HL-60 (cell line): ENCODE results near the gene LRRD1.
"Not testable (repeated sequence)": the region's sequence is repeated elsewhere in the genome, so short reads cannot be mapped to it uniquely, and the experiment has no call there.

ENCODE experiments used
- GABPA ChIP-seq: IDR thresholded peaks from 2 replicates; pipeline ENCODE4 v1.6.1; 2012; ENCODE audit warnings: low read depth
- POLR2AphosphoS5 ChIP-seq: IDR thresholded peaks from 2 replicates; pipeline ENCODE4 v1.6.1; 2012; ENCODE audit warnings: low read depth
- REST ChIP-seq: IDR thresholded peaks from 2 replicates; pipeline ENCODE4 v1.6.1; 2012; ENCODE audit warnings: low read depth; ENCODE audit not compliant: insufficient replicate concordance
- SPI1 ChIP-seq: IDR thresholded peaks from 2 replicates; pipeline ENCODE4 v1.6.1; 2012; ENCODE audit warnings: low read depth, mild to moderate bottlenecking, borderline replicate concordance
- TF ChIP-seq, protein P1 (sequence below): IDR thresholded peaks from one replicate; pipeline ENCODE4 v1.5.1; 2011; ENCODE audit warnings: low read length, control low read depth, inconsistent platforms; ENCODE audit not compliant: insufficient read depth

GRCh38 chr7:92143192-92143880, 35.6 kb downstream of the LRRD1 start:
- TF ChIP-seq POLR2AphosphoS5, GABPA, REST, SPI1: not testable (repeated sequence)
- TF ChIP-seq, protein P1, sequence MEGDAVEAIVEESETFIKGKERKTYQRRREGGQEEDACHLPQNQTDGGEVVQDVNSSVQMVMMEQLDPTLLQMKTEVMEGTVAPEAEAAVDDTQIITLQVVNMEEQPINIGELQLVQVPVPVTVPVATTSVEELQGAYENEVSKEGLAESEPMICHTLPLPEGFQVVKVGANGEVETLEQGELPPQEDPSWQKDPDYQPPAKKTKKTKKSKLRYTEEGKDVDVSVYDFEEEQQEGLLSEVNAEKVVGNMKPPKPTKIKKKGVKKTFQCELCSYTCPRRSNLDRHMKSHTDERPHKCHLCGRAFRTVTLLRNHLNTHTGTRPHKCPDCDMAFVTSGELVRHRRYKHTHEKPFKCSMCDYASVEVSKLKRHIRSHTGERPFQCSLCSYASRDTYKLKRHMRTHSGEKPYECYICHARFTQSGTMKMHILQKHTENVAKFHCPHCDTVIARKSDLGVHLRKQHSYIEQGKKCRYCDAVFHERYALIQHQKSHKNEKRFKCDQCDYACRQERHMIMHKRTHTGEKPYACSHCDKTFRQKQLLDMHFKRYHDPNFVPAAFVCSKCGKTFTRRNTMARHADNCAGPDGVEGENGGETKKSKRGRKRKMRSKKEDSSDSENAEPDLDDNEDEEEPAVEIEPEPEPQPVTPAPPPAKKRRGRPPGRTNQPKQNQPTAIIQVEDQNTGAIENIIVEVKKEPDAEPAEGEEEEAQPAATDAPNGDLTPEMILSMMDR: not testable (repeated sequence)
